ENCODE results near the gene KRTAP16-1.
A peak's percentile ranks its signal among the peaks of the same experiment; 100 is the strongest.
"Not testable (repeated sequence)": the region's sequence is repeated elsewhere in the genome, so short reads cannot be mapped to it uniquely, and the experiment has no call there.

KRTAP16-1 gene

GRCh38 chr17:41308918-41309359 is at the start of gene KRTAP16-1:
Gene KRTAP16-1 (minus strand): TSS chr17:41309309. CDS start chr17:41309253, 56 bp downstream.
- no peak for DNase-seq

GRCh38 chr17:41354536-41354935 is 45.4 kb upstream of the KRTAP16-1 start:
- no peak for DNase-seq

- DNase-seq, result no peak
Measured at GRCh38 chr17:41352597-41353366, 43.7 kb upstream of the KRTAP16-1 start.

GRCh38 chr17:41351177-41351576 is 42.1 kb upstream of the KRTAP16-1 start:
- DNase-seq, result no peak

GRCh38 chr17:41350381-41350878 is 41.3 kb upstream of the KRTAP16-1 start, which contains the start of gene KRT33A:
Gene KRT33A (minus strand): TSS chr17:41350828. CDS start chr17:41350767, 61 bp downstream.
- not testable (repeated sequence) for DNase-seq

GRCh38 chr17:41347869-41348760 is 39.0 kb upstream of the KRTAP16-1 start:
- no peak for DNase-seq

- not testable (repeated sequence) for DNase-seq
Measured at GRCh38 chr17:41346421-41346820, 37.3 kb upstream of the KRTAP16-1 start.

- DNase-seq, result no peak
Measured at GRCh38 chr17:41345992-41346391, 36.9 kb upstream of the KRTAP16-1 start.

- DNase-seq, result no peak
Measured at GRCh38 chr17:41343029-41343428, 33.9 kb upstream of the KRTAP16-1 start.

- no peak for DNase-seq
Measured at GRCh38 chr17:41340934-41341861, 32.1 kb upstream of the KRTAP16-1 start.

- DNase-seq, result no peak
Measured at GRCh38 chr17:41340494-41340893, 31.4 kb upstream of the KRTAP16-1 start.

- no peak for DNase-seq
Measured at GRCh38 chr17:41339571-41340172, 30.6 kb upstream of the KRTAP16-1 start.

GRCh38 chr17:41338961-41339485 is 29.9 kb upstream of the KRTAP16-1 start:
- DNase-seq, result no peak

- no peak for DNase-seq
Measured at GRCh38 chr17:41335747-41336146, 26.6 kb upstream of the KRTAP16-1 start.

- no peak for DNase-seq
Measured at GRCh38 chr17:41334385-41335305, 25.5 kb upstream of the KRTAP16-1 start.

- no peak for DNase-seq
Measured at GRCh38 chr17:41333836-41334235, 24.7 kb upstream of the KRTAP16-1 start.

- DNase-seq, result no peak
Measured at GRCh38 chr17:41333098-41333497, 24.0 kb upstream of the KRTAP16-1 start.

- no peak for DNase-seq
Measured at GRCh38 chr17:41332239-41332638, 23.1 kb upstream of the KRTAP16-1 start.

GRCh38 chr17:41331606-41332005 is 22.5 kb upstream of the KRTAP16-1 start:
- DNase-seq, result no peak

GRCh38 chr17:41329279-41329948 is 20.3 kb upstream of the KRTAP16-1 start:
- peak; percentile 81 for DNase-seq

Data from EL (cell line).